Right lobe of liver (tissue), 6 donors: ENCODE data around the gene THEM4. TPM values are rescaled to one million over a fixed set of nuclear protein-coding genes. Genes with fewer than 3 reads are reported as not detected.

ENCODE experiments used
- ATAC-seq, 4 donors: fragments of 200-7000 bp; cut with Tn5 transposase; one replicate each; pipeline ENCODE4 v1.9.1; 2020; ENCODE audit warnings: mild to moderate bottlenecking in 4 of 4, moderate library complexity in 4 of 4
- DNase-seq, 3 donors: peaks; one replicate each; pipeline ENCODE4 v3.0.0-alpha.2; 2020
- H3K27ac ChIP-seq, 3 donors: fragments of 200-600 bp; one replicate each; pipeline ENCODE4 v1.8.0; 2022
- H3K27me3 ChIP-seq, 2 donors: fragments of 200-600 bp; one replicate each; pipeline ENCODE4 v1.8.0; 2022
- H3K36me3 ChIP-seq, 4 donors: fragments of 200-600 bp; sonication (generic) in 1 of 4; one replicate each; pipeline versions ENCODE4 v1.5.1 to v1.8.0; 2017 to 2022; ENCODE audit warnings: control low read depth in 1 of 4
- H3K4me1 ChIP-seq, 4 donors: fragments of 200-600 bp; sonication (generic) in 1 of 4; one replicate each; pipeline versions ENCODE4 v1.5.1 to v1.8.0; 2017 to 2022; ENCODE audit warnings: control low read depth in 1 of 4
- H3K4me3 ChIP-seq, 3 donors: fragments of 200-600 bp; one replicate each; pipeline ENCODE4 v1.8.0; 2022
- H3K9me3 ChIP-seq, 4 donors: fragments of 200-600 bp; sonication (generic) in 1 of 4; one replicate each; pipeline versions ENCODE4 v1.5.1 to v1.8.0; 2017 to 2022; ENCODE audit warnings: control low read depth in 1 of 4
- CTCF ChIP-seq, 4 donors: fragments of 200-600 bp in 3 of 4; fragments of 450-650 bp in 1 of 4; IDR thresholded peaks; one replicate each; pipeline versions ENCODE4 v1.5.1 to v1.8.0; 2016 to 2022; ENCODE audit warnings: antibody characterized with exemption in 4 of 4, mild to moderate bottlenecking in 2 of 4
- POLR2A ChIP-seq: fragments of 450-650 bp; IDR thresholded peaks from one replicate; pipeline ENCODE4 v1.6.1; 2017; ENCODE audit warnings: antibody characterized with exemption, mild to moderate bottlenecking
- WGBS: methylation state at CpG from one replicate; pipeline ENCODE4 v1.1.6; 2018; ENCODE audit warnings: low coverage, low lambda C conversion rate; ENCODE audit not compliant: insufficient coverage; ENCODE audit errors: missing lambda C conversion rate; 5-methylcytosine and 5-hydroxymethylcytosine counted together
- intact Hi-C, 2 donors: fragments of 100-400 bp; cut with DNase I; formaldehyde crosslinking; loops; one replicate each; pipeline versions ENCODE4 v1.11.2 to v1.14.1; 2022
- long read RNA-seq: library from polyadenylated mRNA; unstranded; transcript quantifications from one replicate; pipeline ENCODE4 v2.0.0, GENCODE V29; 2019
- total RNA-seq, 6 experiments: library from RNA; depleted of rRNA in 2 of 6; stranded (reverse); fragments of >200 nt in 2 of 6; fragmentation: NEBNext Ultra II Directional in 3 of 6; extraction: Animal tissue kit (Norgen Biotek cat#: 25700) in 3 of 6; gene quantifications; one replicate each; pipeline versions ENCODE4 v1.1.0 to v1.2.4, GENCODE V29; 2016 to 2023
- donor health status: DM: no; HTN: yes; CAD: no.
- donor health status: DM: no; HTN: no; CAD: no.
- donor health status: DM: no; HTN: no; CAD: no.
- donor health status: DM: no; HTN: yes; CAD: no.
- donor health status: DM: no; HTN: yes; CAD: no.

Gene THEM4
- total RNA-seq: 10 to 100 TPM in 2 of 6 experiments, 1 to 10 TPM in 4; 8.5 to 19.1 (median 9.2) TPM
- long read RNA-seq: 0 reads

GRCh38 chr1:151909167-151910149, at the start of gene THEM4:
THEM4 (minus strand) TSS chr1:151909511; CDS start chr1:151909458, 53 bp downstream.
- intact Hi-C loops: no loop called here
- ATAC-seq: peak; percentile 98 to 99 (median 98)
- 0% methylated on average over 34 of the region's 73 CpGs for WGBS

DNA sequence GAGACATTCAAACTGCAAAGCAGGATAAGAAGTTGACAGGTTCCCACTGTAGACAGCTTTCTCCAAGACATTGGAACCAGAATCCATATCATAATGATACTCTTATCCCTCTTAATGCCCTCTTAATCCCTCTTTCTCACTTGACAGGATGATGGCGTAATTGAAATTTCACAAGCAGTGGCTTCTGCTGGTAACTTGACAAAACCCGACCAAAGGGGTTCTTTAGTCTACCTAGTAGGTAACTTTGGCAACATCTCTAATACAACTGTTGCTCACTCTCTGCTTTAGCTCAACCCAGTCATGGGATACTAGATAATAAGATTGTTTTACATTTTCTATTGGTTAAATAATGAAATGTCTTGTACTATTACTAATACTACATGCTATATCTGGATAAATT, 49.6 kb upstream of the THEM4 start:
- Histone ChIP-seq H3K27ac (no peak overlapping the region), H3K36me3 (no peaks in the 10 kb centered on the region), H3K4me1 (peaks cover 0 to 22% (median 3%) of the 10 kb centered on the region in 4 donors), H3K4me3 (no peak overlapping the region), H3K27me3 (no peaks in the 10 kb centered on the region), H3K9me3 (no peaks in the 10 kb centered on the region)
- TF ChIP-seq CTCF (IDR thresholded peaks at IDR 0.05) (no peak), POLR2A (no peak)
- WGBS: 36% methylated on average over 2 of the region's 2 CpGs
- DNase-seq (no peak), ATAC-seq (no peak)
- intact Hi-C loops: no loop called here

More at GRCh38 chr1:151909167-151910149, at the start of gene THEM4:
- Histone ChIP-seq H3K36me3 (no peaks in the 10 kb centered on the region), H3K4me3 (peak within 1 kb of the TSS; percentile 58 to 71 (median 68)), H3K9me3 (no peaks in the 10 kb centered on the region), H3K27ac (peak within 1 kb of the TSS; percentile 77 to 82 (median 77)), H3K4me1 (peaks cover 0 to 6% (median 0%) of the 10 kb centered on the region in 4 donors), H3K27me3 (no peaks in the 10 kb centered on the region)
- peak; percentile 98 to 99 (median 99) for DNase-seq
- TF ChIP-seq POLR2A (peak; percentile 98), CTCF (IDR thresholded peaks at IDR 0.05) (peak; percentile 24 to 49 (median 40))

DNA sequence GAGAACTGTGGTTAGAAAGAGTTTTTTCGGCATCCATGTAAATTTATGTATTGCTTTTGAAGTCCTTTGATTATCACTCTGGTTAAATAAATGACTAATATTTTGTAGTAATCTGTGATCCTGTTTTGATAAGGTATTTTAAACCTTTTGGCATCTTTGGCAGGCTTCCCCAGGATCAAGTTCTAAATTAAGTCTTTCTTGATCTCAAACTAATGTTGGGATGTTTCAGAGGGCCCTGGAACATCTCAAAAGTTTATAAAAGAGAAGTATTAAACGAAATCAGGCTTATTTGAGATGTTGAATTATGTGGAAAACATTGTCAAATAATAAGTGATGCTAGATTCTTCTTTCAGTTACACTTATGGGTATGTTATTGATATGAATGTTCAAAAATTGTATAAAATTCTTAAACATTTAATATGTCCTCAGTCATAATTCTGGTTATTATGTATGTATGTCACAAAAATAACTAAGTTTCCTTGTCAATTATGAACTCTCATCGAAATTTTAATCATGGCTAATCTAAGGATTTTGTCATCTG, 47.7 kb upstream of the THEM4 start:
- Histone ChIP-seq H3K9me3 (no peaks in the 10 kb centered on the region), H3K27me3 (no peaks in the 10 kb centered on the region), H3K36me3 (no peaks in the 10 kb centered on the region), H3K4me1 (peaks cover 0 to 21% (median 3%) of the 10 kb centered on the region in 4 donors), H3K4me3 (no peak overlapping the region), H3K27ac (no peak overlapping the region)
- intact Hi-C loops: no loop called here
- no peak for ATAC-seq
- TF ChIP-seq CTCF (IDR thresholded peaks at IDR 0.05): no peak
- TF ChIP-seq POLR2A: no peak
- no peak for DNase-seq
- 78% methylated on average over 3 of the region's 3 CpGs for WGBS

DNA sequence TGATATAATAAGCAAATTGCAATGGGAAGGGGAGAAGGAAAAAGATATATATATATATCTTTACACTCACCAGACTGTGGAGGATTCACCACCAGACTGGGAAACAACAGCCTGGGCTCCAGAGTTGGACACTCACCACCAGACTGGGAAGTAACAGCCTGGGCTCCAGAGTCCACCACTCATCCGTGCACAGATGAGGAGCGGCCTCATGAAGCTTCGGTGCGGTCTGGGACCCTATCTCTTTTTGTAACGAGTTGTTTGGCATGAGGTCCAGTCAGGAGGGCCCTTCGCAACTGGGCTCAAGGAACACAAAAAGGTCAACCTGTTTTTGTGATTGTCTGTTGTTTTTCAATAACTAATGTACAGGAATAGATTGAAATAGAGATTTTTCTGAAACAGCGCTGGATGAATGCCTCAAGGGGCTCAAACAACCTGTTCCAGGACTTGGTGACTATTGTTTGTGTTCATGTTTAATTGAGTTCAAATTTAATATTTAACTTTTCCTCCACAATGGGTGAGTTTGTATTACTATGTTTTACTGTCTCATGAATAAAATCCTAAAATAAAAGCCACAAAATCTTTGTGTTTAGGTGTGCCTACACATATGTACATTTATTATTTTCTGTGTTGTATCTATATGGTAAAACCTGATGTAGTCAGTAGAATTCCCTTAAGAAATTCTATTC, 44.2 kb upstream of the THEM4 start:
- Histone ChIP-seq H3K27me3 (no peaks in the 10 kb centered on the region), H3K4me1 (peaks cover 0 to 5% (median 0%) of the 10 kb centered on the region in 4 donors), H3K27ac (peak overlapping the region; percentile 8 to 21 (median 19)), H3K36me3 (no peaks in the 10 kb centered on the region), H3K9me3 (no peaks in the 10 kb centered on the region), H3K4me3 (peak overlapping the region in 2 of 3 donors; percentile 2 to 9)
- TF ChIP-seq POLR2A (peak; percentile 25), CTCF (IDR thresholded peaks at IDR 0.05) (no peak)
- intact Hi-C loops: no loop called here
- ATAC-seq (peak in 3 of 4 donors; percentile 74 to 86 (median 81)), DNase-seq (no peak)
- 28% methylated on average over 5 of the region's 7 CpGs for WGBS
